Measurements from ENCODE around the gene TMCO1.

GRCh38 chr1:165697881-165698760 lies 70.5 kb downstream of the TMCO1 start, which contains the start of gene ALDH9A1:
- TF ChIP-seq ZNF274 (IDR thresholded peaks at IDR 0.05; ENCODE audit: low read depth, low read length) (no peak), YY1 (IDR thresholded peaks at IDR 0.05; ENCODE audit: insufficient read depth, insufficient read length) (no peak)
